Upper lobe of left lung (tissue), 4 donors: ENCODE results near the gene CERS2.

Source experiments
- EP300 ChIP-seq, 4 donors: sonication (generic); formaldehyde crosslinking; IDR thresholded peaks; one replicate each; pipeline ENCODE4 v1.5.1; 2017; ENCODE audit warnings: antibody characterized with exemption in 4 of 4, control low read depth in 2 of 4
- POLR2AphosphoS5 ChIP-seq, 2 donors: sonication (generic); formaldehyde crosslinking; IDR thresholded peaks; one replicate each; pipeline ENCODE4 v1.5.1; 2017; ENCODE audit warnings: antibody characterized with exemption in 2 of 2
- TF ChIP-seq, protein P1 (sequence below), 6 experiments: fragments of 450-650 bp in 4 of 6; fragments of 200-600 bp in 2 of 6; sonication (generic) in 2 of 6; IDR thresholded peaks; one replicate each; pipeline ENCODE4 v1.5.1; 2016 to 2019; ENCODE audit warnings: antibody characterized with exemption in 6 of 6

DNA sequence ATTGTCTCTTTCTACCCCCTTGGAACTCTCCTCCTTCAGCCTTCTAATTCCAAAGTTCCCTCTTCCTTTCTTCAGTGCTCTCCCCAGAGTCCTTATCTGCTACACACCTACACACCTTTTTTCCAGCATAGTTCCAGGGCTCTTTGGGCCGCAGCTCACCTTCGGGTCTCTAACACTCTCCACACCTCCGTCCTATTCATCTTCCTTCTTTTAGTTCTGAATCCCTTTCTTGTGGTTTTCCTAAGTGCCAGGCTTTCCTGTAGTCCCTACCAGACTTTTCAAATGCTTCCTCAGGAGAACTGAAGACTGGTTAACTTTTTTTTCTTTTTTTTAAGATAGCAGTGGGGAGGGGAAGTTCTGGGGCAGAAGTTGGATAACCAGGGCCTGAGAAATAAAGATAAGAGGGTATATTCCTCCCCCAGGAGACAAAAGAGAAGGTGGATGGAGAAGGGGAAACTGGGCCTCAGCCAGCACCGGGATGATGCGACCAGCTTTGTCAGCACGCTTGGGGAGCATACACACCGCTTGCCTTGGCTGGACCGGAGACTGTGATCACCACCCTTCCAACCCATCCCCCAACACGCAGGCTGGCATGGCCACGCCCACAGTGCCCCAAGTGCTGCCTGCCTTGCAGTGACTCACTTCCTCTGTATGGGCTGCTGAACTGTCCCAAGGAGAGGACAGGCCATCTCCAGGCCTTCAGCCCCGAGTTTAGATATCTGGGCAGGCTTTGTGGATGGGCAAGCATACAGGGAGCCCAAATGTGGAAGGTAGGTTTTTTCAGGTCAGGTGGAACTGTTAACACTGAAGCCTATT lies 2.5 kb upstream of the CERS2 start:
- TF ChIP-seq POLR2AphosphoS5 (IDR thresholded peaks at IDR 0.05) = peak; percentile 80 to 94
- TF ChIP-seq, protein P1, sequence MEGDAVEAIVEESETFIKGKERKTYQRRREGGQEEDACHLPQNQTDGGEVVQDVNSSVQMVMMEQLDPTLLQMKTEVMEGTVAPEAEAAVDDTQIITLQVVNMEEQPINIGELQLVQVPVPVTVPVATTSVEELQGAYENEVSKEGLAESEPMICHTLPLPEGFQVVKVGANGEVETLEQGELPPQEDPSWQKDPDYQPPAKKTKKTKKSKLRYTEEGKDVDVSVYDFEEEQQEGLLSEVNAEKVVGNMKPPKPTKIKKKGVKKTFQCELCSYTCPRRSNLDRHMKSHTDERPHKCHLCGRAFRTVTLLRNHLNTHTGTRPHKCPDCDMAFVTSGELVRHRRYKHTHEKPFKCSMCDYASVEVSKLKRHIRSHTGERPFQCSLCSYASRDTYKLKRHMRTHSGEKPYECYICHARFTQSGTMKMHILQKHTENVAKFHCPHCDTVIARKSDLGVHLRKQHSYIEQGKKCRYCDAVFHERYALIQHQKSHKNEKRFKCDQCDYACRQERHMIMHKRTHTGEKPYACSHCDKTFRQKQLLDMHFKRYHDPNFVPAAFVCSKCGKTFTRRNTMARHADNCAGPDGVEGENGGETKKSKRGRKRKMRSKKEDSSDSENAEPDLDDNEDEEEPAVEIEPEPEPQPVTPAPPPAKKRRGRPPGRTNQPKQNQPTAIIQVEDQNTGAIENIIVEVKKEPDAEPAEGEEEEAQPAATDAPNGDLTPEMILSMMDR (IDR thresholded peaks at IDR 0.05) = peak in 1 of 6 experiments; percentile 8
- no peak for TF ChIP-seq EP300 (IDR thresholded peaks at IDR 0.05)
